22Rv1 (cell line): ENCODE results near the gene CSF2RB.

Source experiments
- ZFX ChIP-seq: fragments of 450-650 bp; IDR thresholded peaks from 2 replicates; pipeline ENCODE4 v1.6.1; 2017; ENCODE audit warnings: antibody characterized with exemption, borderline replicate concordance
- TF ChIP-seq, protein P1 (sequence below): fragments of 450-650 bp; IDR thresholded peaks from 2 replicates; pipeline ENCODE4 v1.5.1; 2017; ENCODE audit warnings: mild to moderate bottlenecking

DNA sequence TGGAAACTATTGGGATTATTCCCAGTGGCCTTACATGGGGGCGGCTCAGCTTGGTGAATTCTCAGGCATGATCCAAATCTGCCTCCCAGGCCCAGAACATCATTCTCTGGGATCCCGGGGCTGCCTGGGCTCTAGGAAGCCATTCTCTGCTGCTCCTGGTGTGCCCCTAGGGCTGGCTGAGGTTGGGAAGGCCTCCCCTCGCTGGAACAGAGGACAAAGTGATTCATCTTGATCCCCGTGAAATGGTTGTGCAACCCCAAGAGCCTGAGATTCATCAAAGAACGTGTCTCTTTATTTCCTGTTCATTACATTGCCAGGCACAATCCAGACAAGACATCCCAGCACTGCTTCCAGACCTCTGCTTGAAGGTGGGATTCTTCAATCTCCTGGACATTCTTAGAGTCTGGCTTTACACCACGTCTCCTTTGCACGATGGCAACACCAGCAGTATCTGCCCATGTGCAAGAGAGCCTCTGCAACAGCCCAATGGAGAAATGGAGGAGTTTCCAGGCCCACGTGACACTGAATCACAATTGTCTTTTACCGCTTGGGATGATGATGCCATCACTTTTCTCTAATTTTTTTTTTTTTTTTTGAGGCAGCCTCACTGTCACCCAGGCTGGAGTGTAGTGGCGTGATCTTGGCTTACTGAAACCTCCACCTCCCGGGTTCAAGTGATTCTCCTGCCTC is 53.6 kb downstream of the CSF2RB start:
- TF ChIP-seq, protein P1, sequence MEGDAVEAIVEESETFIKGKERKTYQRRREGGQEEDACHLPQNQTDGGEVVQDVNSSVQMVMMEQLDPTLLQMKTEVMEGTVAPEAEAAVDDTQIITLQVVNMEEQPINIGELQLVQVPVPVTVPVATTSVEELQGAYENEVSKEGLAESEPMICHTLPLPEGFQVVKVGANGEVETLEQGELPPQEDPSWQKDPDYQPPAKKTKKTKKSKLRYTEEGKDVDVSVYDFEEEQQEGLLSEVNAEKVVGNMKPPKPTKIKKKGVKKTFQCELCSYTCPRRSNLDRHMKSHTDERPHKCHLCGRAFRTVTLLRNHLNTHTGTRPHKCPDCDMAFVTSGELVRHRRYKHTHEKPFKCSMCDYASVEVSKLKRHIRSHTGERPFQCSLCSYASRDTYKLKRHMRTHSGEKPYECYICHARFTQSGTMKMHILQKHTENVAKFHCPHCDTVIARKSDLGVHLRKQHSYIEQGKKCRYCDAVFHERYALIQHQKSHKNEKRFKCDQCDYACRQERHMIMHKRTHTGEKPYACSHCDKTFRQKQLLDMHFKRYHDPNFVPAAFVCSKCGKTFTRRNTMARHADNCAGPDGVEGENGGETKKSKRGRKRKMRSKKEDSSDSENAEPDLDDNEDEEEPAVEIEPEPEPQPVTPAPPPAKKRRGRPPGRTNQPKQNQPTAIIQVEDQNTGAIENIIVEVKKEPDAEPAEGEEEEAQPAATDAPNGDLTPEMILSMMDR, result no peak
- TF ChIP-seq ZFX, result no peak
